ENCODE data around the gene ZNF644.

Gene ZNF644

DNA sequence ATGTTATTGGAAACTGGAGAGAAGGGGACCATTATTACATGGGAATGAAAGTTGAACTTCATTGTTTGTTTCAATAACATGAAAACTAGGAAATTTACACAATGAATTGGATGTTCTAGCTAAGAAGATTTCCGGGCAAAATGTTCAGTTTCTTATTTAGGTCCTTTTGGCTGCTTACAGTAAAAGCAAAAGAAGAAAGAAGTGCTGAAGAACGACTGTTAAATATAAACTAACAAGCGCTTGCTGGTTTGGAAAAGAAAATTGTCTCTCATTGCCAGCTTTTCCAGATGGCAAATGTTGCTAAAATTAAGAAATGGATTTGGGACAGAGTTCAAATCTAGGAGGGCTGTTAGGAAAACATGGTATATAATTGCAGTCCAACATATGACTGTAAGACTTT is 139.6 kb downstream of the ZNF644 start:
- TF ChIP-seq, protein P1, sequence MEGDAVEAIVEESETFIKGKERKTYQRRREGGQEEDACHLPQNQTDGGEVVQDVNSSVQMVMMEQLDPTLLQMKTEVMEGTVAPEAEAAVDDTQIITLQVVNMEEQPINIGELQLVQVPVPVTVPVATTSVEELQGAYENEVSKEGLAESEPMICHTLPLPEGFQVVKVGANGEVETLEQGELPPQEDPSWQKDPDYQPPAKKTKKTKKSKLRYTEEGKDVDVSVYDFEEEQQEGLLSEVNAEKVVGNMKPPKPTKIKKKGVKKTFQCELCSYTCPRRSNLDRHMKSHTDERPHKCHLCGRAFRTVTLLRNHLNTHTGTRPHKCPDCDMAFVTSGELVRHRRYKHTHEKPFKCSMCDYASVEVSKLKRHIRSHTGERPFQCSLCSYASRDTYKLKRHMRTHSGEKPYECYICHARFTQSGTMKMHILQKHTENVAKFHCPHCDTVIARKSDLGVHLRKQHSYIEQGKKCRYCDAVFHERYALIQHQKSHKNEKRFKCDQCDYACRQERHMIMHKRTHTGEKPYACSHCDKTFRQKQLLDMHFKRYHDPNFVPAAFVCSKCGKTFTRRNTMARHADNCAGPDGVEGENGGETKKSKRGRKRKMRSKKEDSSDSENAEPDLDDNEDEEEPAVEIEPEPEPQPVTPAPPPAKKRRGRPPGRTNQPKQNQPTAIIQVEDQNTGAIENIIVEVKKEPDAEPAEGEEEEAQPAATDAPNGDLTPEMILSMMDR (IDR thresholded peaks at IDR 0.05), result no peak
- Mint-ChIP-seq H3K27me3 (ENCODE audit: low read depth, poor library complexity) (peaks cover 3% of the 10 kb centered on the region), H3K36me3 (ENCODE audit: low read depth) (peaks cover 36% of the 10 kb centered on the region), H3K4me1 (no peaks in the 10 kb centered on the region), H3K9me3 (peaks cover 70% of the 10 kb centered on the region), H3K27ac (no peak overlapping the region), H3K4me3 (no peak overlapping the region)
- DNase-seq, result no peak

DNA sequence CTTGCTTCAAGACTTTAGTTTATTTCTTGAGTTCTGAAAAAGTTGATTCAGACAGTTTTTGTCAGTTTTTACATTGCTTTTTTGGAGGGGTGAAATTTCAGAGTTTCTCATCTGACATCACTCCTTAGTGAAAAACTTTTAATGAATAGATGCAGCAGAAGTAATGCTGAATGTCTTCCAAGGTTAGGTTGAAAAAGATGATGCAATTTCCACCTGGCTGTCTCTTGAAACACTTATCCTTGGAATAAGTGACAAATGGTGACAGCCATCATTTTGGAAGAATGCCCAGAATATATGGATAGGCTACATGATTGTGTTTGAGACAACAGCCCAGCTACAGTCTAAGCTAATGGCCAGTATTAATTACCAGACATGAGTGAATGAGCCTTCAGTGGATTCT is 140.8 kb downstream of the ZNF644 start:
- Mint-ChIP-seq H3K9me3 (peaks cover 71% of the 10 kb centered on the region), H3K27me3 (ENCODE audit: low read depth, poor library complexity) (peaks cover 2% of the 10 kb centered on the region), H3K36me3 (ENCODE audit: low read depth) (peaks cover 30% of the 10 kb centered on the region), H3K27ac (no peak overlapping the region), H3K4me3 (no peak overlapping the region), H3K4me1 (no peaks in the 10 kb centered on the region)
- TF ChIP-seq, protein P1 (IDR thresholded peaks at IDR 0.05), result no peak
- no peak for DNase-seq

DNA sequence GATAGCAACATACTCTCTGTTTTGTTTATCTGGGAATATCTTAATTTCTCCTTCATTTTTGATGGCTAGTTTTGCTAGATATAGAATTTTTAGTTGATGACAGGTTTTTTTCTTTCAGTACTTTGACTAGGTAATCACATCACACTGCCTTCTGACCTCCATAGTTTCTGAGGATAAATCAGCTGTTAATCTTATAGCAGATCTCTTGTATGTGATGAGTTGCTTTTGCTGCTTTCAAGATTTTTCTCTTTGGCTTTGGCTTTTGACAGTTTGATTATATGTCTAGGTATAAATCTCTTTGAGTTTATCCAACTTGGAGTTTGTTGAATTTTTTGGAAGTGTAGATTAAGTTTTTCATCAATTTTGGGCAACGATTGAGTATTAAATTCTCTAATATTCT is 142.6 kb downstream of the ZNF644 start:
- no peak for DNase-seq
- Mint-ChIP-seq H3K27ac (no peak overlapping the region), H3K9me3 (peaks cover 73% of the 10 kb centered on the region), H3K4me3 (no peak overlapping the region), H3K36me3 (ENCODE audit: low read depth) (peaks cover 25% of the 10 kb centered on the region), H3K27me3 (ENCODE audit: low read depth, poor library complexity) (peaks cover 5% of the 10 kb centered on the region), H3K4me1 (no peaks in the 10 kb centered on the region)
- TF ChIP-seq, protein P1 (IDR thresholded peaks at IDR 0.05), result no peak

DNA sequence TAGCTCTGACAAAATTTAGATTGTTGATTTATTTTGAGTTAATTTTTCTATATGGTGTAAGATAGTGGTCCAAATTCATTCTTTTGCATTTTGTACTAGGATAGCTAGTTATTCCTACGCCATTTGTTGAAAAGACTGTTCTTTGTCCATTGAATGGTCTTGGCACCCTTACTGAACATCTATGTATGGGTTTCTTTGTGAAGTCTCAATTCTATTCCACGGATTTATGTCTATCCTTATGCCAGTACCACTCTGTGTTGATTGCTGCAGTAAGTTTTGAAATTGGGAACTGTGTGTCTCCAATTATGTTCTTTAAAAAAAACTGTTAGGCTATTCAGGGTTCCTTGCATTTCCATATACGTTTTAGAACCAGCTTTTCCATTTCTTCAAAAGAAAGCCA is 145.7 kb downstream of the ZNF644 start:
- Mint-ChIP-seq H3K36me3 (ENCODE audit: low read depth) (peaks cover 22% of the 10 kb centered on the region), H3K4me1 (no peaks in the 10 kb centered on the region), H3K27me3 (ENCODE audit: low read depth, poor library complexity) (peaks cover 10% of the 10 kb centered on the region), H3K27ac (no peak overlapping the region), H3K9me3 (peaks cover 52% of the 10 kb centered on the region), H3K4me3 (no peak overlapping the region)
- TF ChIP-seq, protein P1 (IDR thresholded peaks at IDR 0.05), result no peak
- DNase-seq, result no peak
